Measurements from ENCODE around the gene ISG20L2.
A peak's percentile ranks its signal among the peaks of the same experiment; 100 is the strongest.
"Not testable (repeated sequence)": the region's sequence is repeated elsewhere in the genome, so short reads cannot be mapped to it uniquely, and the experiment has no call there.

Gene ISG20L2, protein sequence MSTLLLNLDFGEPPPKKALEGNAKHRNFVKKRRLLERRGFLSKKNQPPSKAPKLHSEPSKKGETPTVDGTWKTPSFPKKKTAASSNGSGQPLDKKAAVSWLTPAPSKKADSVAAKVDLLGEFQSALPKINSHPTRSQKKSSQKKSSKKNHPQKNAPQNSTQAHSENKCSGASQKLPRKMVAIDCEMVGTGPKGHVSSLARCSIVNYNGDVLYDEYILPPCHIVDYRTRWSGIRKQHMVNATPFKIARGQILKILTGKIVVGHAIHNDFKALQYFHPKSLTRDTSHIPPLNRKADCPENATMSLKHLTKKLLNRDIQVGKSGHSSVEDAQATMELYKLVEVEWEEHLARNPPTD

DNA sequence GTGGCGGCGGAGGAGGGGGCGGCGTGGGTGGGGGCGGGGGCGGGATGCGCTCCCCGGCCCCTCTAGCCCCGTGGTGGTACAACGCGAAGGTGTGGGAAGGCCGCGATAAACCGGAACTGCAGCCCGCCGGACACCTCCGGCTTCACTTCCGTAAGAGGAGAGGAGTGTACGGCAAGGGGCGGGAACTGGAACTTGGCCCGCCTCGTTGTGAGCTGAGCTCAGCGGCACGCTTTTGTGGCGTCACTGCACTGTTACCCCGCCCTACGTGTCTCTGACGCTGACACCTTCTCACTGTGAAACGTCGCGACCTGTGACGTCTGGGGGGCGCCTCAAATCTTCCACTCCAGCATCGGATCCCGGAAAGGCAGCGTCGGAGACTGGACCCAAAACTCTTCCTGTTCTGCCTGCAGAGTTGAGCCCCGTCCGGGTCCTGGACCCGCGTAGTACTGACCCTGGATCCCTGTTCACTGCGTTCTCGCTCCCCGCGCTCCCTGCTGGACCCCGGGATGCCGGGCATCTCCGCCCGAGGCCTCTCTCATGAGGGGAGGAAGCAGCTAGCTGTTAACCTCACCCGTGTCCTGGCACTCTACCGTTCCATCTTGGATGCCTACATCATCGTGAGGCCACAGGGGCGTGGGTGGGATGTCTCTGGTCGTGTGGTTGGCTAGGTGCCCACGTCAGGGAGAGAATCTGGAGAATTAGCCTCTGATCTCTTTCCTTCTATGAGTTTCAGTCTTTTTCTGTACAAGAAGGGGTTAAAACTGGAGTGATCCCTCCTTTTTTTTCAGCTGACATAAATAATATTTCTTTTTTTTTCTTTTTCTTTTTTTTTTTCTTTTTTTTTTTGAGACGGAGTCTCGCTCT is at the start of gene ISG20L2:
Gene ISG20L2 (minus strand): TSS at position 168 of the 864 bp plus-strand sequence. CDS start 1,114 bp downstream, outside the sequence.
- peak; percentile 97 for DNase-seq

DNA sequence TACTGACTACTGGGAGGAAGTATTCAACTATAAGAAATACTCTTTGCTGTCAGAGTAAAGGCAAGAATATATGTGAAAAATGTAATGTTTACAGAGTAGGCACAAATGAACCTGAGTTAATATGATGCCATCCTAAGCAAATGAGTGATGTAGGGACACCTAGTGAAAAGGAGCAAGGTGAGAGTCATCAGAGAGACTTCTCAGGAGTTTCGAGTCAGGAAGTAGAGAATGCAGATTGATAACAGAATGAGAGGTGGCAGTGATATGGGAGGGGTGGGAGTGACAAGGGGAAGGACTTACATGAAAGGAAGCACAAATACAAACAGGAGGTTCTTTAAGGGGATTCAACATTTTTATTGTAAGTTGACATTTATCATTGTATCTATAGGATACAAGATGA is 49.0 kb upstream of the ISG20L2 start:
- no peak for DNase-seq

DNA sequence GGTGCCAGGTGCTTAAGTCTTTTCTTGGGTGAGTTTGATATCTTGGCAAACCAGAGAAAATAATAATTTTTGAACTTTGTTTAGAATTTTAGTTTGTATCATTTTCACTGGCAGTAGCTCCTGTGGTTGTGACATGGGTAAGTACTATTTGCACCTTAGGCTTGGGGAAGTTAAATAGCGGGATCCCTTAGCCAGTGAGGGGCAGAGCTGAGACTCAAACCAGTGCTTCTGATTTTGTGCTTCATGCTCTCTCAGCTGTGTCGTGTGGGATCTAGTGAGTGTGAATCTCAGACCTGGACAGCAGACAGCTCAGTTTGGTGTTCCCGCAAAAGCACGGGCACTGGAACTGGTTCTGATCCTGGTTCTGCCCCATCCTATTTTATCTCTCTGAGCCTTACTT is 48.4 kb upstream of the ISG20L2 start:
- no peak for DNase-seq

DNA sequence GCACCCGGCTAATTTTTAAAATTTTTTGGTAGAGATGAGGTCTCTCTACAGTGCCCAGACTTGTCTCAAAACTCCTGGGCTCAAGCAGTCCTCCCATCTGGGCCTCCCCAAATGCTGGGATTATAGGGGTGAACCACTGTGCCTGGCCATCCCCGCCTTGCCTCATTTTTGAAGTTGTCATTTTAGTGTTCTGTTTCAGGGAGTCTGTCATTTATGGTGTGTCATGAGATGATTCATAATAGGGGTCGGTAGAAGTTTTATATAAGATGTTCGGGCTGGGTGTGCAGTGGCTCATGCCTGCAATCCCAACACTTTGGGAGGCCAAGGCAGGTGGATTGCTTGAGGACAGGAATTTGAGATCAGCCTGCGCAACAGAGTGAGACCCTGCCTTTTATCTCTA is 47.2 kb upstream of the ISG20L2 start:
- peak; percentile 35 for DNase-seq

DNA sequence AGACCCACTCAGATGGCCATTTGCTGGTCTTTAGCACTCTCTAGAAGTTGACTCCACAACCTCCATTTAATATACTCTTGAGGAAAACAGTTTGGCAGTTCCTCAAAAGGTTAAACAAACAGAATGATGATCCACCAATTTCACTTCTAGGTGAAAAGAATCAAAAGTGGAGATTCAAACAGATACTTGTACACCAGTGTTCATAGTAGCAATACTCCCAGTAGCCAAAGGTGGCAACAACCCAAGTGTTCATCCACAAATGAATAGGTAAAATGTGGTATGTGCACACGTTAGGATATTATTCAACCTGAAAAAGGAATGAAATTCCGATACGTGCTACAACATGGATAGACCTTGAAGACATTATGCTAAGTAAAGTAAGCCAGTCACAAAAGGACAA is 45.0 kb upstream of the ISG20L2 start:
- peak; percentile 57 for DNase-seq

DNA sequence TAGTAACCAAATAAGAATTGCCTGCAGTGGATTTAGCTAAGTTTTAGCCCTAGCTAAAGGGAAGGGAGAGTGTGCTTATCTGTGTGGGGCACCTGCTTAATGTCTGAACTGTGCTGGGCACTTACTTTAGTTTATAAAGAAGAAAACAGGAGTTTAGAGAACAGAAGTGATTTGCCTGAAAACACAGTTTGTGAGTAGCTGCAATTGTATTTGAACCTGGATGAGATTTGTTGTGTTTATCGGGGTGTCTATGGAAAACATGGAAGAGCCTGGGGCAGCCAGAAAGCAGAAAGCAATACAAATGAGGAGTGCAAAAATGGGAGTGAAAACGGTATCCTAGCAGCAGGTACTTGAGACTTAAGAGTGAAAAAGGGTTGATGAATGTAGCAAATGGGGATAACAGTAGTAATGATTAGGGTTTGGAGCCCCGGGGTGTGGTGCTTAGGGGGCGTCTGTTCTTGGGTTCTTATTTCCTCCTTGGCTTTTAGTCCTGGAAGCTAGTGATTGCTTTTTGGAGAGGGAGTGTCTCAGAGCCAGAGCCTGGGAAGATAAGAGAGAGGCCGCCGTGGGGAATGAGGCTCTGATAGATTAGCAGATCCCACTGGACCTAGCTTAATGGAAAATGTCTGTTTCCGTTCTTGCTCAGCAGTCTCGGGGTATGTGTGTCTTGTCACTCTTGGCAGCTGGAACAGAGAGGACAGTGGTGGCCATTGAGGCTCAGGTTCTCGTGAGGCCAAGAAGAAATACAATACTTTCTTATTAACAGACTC is 44.3 kb upstream of the ISG20L2 start:
- no peak for DNase-seq

DNA sequence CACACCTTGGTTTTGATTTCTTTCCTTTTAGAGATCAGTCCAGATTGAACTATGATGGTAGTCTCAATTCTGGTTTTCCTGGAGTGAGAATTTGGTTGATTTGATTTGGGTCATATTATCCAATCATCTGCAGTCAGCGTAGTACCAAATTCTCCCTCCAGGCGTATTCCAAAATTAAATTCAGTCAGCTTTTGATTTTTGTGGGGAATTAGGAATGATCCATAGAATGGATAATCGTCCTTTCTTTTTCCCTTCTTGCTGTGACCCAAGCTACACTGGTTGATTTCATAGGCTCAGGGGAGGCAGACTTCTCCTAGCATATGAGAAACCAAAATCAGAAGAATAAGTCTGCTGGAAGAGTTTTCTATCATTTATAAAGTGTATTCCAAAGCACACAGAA is 43.7 kb upstream of the ISG20L2 start:
- DNase-seq: no peak

DNA sequence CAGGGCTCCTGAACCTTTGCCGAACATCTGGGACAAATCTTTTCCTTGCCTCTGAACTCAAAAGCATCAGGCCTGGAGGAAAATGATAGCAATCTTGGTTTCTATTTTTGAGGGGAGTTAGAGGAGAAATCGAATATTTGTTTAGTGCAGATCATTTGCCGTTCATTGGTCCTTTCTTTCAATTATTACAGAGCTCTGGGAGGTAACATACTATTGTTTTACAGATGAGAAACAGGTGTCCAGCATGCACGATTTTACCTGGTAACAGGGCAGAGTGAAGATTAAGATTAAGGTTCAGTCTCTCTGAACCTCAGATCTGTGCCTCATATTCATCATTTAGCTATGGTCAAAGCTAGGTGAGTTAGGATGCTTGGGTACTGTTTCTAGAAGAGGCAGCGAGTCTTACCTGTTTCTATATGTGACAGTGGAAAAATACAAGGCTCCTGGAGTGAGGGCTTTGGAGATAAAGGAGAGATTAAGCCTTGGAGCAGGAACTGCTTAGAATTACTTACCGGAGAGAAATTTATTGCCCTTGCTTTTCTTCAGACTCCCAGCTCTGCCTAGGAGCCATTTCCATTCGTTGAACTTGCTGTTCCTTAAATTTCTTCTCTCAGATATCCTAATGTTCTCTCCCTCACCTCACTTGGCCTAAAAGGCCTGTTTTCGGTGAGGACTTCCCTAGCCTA is 40.2 kb upstream of the ISG20L2 start:
- DNase-seq: no peak

DNA sequence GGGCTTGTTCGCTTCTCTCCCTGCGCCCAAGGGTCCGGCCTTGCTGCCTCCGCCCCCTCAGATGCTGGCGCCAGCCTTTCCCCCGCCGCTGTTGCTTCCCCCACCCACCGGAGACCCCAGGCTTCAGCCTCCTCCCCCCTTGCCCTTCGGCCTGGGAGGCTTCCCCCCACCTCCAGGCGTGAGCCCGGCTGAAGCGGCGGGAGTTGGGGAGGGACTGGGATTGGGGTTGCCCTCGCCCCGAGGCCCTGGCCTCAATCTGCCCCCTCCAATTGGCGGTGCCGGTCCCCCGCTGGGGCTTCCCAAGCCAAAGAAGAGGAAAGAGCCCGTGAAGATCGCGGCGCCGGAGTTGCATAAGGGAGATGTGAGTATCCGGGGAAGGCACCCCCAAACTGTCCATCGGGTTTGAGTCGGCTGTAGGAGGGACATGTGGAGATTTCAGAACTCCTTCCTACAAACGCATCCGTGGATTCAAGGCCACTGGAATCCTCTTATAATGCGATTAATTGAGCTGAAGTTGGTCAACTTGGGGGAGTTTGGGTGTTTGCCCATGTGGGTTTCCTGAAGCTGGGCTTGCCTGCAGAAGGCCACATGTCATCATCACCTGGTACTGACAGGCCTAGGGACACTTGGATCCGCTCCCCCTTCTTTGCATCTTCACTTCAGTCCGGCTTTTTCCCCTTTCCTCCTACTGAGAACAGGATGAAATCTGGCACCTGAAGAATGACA is 39.5 kb upstream of the ISG20L2 start:
- DNase-seq: peak; percentile 38

DNA sequence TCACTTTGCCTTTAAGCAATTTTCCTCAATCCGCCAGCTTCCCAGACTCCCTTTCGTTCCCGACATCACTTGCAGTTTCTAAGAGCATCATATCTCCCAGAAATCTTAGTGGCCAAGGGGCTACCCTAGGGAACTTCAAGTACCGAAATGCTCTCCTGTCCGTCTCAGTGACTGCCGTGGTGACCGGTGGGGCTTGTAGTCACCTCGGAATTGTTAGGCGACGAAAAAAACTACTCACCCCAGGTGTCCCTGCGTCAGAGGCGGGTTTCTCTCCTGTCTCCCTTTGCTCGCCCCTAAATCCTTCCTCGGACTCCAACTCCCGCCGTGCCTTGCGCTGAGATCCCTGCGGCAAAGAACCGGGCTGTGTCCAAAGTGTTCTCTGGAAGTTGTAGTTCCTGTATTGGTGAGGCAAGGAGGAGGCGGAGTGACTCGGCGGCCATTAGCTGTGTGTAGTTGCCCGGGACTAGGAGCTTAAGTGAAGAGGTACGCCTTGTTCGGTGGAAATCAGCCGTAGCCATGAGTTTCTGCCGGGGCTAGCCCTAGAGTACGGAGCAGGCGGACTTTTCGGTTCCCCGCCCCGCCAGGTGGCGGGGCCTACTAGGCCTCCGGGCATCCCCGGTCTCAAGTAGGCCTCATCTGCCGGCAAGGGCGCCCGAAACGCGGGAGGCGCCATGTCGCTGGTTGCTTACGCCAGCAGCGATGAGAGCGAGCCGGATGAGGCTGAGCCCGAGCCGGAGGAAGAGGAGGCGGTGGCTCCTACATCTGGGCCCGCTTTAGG is 38.7 kb upstream of the ISG20L2 start, which contains the start of gene PRCC:
Gene PRCC (plus strand): TSS at position 435 of the 778 bp plus-strand sequence. CDS start 237 bp downstream, at position 672.
- peak; percentile 99 for DNase-seq

DNA sequence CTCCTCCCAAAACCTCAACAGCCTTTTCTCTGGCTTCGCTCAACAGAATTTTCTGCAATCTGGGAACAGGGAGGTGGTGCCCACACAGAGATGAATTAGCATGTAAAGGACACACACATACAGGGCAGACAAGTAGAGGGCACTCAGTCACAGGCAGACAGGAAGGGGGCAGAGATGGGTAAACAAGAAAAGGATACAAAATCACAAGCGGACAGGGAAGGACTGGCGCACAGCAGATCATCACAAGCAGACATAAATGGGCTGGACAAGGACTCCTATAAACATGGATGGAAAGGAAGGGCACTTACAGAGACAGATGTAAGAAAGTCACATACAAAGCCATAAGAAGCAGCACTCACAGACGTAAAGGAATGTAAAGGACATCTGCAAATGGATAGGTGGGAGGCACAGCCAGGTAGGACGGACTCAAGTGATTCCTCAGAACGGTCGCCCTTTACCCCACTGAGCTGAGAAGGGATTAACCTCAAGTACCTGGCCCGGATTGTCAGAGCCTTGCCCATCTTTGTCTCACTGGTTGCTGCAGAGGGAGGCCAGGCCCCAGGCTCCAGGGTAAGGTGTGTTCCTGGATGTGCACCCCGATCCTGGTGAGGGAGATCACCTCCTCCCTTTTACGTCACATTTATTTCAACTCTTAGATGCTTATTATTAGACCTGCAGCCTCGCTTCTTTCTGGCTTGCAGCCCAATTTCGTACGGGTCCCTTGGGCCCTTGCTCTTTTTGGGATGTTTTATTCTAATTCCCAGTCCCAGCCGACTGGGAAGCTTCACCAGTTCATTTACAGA is 37.9 kb upstream of the ISG20L2 start:
- DNase-seq: no peak

DNA sequence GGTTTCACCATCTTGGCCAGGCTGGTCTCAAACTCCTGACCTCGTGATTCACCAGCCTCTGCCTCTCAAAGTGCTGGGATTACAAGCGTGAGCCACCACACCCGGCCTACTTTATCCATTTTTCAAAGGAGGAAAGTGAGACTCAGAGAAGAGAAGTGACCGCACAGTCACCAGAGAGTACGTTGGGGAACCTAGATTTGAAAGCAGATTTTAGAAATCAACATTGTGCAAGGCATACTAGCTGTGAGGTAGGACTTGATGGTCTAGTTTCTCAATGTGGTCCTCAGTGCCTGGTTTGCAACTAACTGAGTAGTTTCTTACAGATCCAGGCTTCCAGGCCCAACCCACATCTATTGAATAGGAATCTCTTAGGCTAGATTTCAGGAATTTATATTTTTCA is 37.1 kb upstream of the ISG20L2 start:
- DNase-seq: no peak

DNA sequence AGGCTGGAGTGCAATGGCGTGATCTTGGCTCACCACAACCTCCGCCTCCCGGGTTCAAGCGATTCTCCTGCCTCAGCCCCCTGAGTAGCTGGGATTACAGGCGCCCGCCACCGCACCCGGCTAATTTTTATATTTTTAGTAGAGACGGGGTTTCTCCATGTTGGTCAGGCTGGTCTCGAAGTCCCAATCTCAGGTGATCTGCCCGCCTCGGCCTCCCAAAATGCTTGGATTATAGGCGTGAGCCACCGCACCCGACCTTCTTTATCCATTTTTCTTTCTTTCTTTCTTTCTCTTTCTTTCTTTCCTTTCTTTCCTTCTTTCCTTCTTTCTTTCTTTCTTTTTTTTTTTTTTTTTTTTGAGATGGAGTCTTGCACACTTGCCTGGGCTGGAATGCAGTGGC is 36.6 kb upstream of the ISG20L2 start:
- not testable (repeated sequence) for DNase-seq

DNA sequence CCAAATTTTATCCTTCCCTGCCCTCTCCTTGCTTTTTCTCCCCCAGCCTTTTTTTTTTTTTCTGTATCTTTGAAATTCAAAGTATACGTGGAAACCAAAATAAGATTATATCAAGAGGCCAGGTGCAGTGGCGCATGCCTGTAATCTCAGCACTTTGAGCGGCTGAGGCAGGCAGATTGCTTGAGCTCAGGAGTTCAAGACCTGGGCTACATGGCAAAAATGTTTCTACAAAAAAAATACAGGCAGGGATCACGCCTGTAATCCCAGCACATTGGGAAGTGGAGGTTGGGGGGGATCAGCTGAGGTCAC is 32.2 kb upstream of the ISG20L2 start:
- DNase-seq: no peak

DNA sequence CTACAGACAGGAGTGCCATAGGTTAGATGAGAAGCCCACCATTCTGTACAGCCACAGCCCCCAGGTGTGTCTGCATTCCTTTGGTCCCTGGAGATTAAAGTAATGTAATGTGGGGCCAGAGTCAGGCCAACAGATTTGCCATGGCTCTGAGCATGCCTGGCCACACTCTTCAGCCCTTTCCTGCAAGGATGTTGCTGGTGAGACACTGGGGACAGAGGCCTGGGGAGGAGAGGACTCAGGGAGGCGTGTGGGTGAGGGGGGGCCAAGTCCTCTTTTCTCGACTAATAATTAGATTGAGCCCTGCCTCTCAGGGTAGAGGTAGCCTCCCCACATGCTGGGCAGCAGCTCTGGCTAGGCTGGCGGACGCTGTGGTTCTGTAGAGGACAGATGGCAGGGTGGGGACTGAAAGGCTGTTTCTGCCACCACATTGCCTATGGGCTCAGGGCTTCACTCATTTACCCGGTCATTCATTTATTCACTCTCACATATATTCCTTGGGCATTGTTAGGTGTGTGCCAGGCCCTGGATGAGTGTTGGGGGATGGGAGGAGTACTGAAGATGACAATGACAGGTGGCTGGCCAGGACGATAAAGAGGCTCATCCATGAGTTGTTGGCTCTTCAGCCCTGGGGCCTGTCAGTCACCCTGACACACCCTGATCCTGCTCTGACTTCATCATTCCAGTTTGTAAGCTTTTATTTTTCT is 31.7 kb upstream of the ISG20L2 start:
- DNase-seq: no peak

DNA sequence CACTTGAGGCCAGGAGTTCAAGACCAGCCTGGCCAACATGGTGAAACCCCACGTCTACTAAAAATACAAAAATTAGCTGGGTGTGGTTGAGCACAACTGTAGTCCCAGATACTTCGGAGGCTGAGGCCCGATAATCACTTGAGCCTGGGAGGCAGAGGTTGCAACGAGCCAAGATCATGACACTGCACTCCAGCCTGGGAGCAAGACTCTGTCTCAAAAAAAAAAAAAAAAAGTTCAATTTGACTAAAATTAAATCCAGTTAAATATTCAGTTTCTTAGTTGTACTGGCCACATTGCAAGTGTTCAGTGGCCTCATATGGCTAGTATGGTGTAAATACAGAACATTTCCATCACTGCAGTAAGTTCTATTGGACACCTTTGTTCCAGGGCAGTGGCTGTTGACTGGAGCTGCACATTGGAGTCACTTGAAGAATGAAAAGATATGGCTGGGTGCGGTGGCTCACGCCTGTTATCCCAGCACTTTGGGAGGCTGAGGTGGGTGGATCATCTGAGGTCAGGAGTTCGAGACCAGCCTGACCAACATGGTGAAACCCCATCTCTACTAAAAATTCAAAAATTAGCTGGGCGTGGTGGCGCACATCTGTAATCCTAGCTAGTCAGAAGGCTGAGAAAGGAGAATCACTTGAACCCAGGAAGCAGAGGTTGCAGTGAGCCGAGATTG is 29.1 kb upstream of the ISG20L2 start:
- DNase-seq: not testable (repeated sequence)

DNA sequence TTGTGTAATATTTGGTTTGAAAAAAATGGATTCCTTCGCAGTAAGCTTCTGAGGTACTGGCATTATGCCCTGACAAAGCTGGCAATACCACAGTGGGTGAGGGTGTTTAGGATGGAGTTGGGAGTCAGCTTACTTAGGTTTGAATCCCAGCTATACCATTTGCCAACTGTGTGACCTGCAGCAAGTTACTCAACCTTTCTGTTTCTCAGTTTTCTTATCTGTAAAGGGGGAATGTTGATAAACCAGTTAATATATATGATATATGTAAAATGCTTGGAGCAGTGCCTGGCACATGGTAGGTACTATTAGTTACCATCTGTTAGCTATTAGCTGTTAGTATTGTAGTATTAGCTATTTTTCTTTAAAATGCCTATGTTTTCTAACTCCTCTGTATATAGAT is 27.8 kb upstream of the ISG20L2 start:
- no peak for DNase-seq

DNA sequence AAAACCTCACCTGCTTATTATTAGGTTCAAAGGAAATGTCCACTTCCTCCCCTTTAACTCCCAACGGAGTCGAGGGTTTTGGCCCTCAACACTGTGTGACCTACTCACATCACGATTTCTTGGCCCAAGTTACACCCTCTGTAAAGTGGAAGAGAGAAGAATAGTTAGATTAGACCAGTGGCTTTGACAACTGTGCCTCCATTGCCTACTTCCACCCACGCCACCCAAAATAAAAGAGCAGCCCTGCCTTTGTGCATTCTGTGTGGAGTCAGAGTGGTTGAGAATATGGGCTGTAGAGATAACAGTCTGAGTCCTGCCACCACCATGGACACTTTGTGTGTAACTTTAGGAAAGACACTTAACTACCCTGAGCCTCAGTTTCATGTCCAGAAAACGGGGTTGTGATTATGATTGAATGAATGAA is 27.0 kb upstream of the ISG20L2 start:
- DNase-seq: no peak

DNA sequence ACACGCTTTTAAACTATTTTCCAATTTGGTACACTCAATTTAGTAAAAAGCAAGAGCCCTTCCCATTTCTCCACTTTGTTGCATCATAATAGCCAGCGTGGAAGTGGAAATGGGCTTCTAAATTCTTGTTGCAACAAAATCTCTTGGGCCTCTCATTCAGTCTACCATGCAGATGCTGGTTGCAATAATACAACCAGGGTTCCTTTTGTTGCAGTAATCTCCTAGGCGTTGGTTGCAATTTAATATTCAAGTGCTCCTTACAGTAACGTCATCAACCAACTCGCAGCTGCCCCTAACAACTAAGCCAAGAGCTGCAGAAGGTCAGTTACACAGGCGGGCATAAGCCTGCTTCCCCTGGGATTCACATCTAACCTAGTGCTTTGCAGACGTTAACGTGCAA is 25.7 kb upstream of the ISG20L2 start:
- DNase-seq: no peak
